Tibial artery (tissue), 4 donors: ENCODE measurements around the gene EXOC6.
A peak's percentile ranks its signal among the peaks of the same experiment; 100 is the strongest.

Experiments used
- DNase-seq, 2 donors: peaks; one replicate each; pipeline ENCODE4 v3.0.0-alpha.2; 2019
- H3K27ac ChIP-seq, 2 donors: fragments of 200-600 bp; sonication (generic) in 1 of 2; 1 replicate in 1 of 2; 2 replicates in 1 of 2; pipeline ENCODE4 v1.5.1; 2018 to 2019; ENCODE audit warnings: mild to moderate bottlenecking in 1 of 2
- H3K27me3 ChIP-seq, 2 donors: fragments of 200-600 bp; sonication (generic) in 1 of 2; one replicate each; pipeline versions ENCODE4 v1.5.1 to v1.6.0; 2016 to 2019
- H3K36me3 ChIP-seq, 3 donors: fragments of 200-600 bp; sonication (generic) in 2 of 3; one replicate each; pipeline ENCODE4 v1.5.1; 2016 to 2019; ENCODE audit warnings: mild to moderate bottlenecking in 2 of 3
- H3K4me1 ChIP-seq, 4 donors: fragments of 200-600 bp; sonication (generic) in 2 of 4; 1 replicate in 3 of 4; 2 replicates in 1 of 4; pipeline ENCODE4 v1.5.1; 2016 to 2019
- H3K4me3 ChIP-seq, 2 donors: fragments of 200-600 bp; sonication (generic) in 1 of 2; 1 replicate in 1 of 2; 2 replicates in 1 of 2; pipeline ENCODE4 v1.5.1; 2018 to 2019; ENCODE audit warnings: mild to moderate bottlenecking in 2 of 2
- H3K9me3 ChIP-seq, 3 donors: fragments of 200-600 bp; sonication (generic) in 1 of 3; one replicate each; pipeline ENCODE4 v1.5.1; 2016 to 2019
- CTCF ChIP-seq, 2 experiments: fragments of 200-600 bp in 1 of 2; fragments of 450-650 bp in 1 of 2; IDR thresholded peaks; one replicate each; pipeline ENCODE4 v1.5.1; 2017 to 2019; ENCODE audit warnings: antibody characterized with exemption in 2 of 2, mild to moderate bottlenecking in 1 of 2, moderate library complexity in 1 of 2
- intact Hi-C: fragments of 100-400 bp; cut with DNase I; formaldehyde crosslinking; loops from one replicate; pipeline ENCODE4 v1.15.0; 2023; ENCODE audit warnings: low total_unique reads

Gene EXOC6

GRCh38 chr10:93034426-93034825, 186.1 kb downstream of the EXOC6 start:
- Histone ChIP-seq H3K27me3 (no peaks in the 10 kb centered on the region), H3K27ac (no peak overlapping the region), H3K36me3 (no peaks in the 10 kb centered on the region), H3K9me3 (no peaks in the 10 kb centered on the region), H3K4me3 (no peak overlapping the region), H3K4me1 (peaks cover 0 to 53% (median 20%) of the 10 kb centered on the region in 4 donors)
- intact Hi-C loops, result no loop called here
- no peak for TF ChIP-seq CTCF (IDR thresholded peaks at IDR 0.05)
- DNase-seq, result no peak

DNA sequence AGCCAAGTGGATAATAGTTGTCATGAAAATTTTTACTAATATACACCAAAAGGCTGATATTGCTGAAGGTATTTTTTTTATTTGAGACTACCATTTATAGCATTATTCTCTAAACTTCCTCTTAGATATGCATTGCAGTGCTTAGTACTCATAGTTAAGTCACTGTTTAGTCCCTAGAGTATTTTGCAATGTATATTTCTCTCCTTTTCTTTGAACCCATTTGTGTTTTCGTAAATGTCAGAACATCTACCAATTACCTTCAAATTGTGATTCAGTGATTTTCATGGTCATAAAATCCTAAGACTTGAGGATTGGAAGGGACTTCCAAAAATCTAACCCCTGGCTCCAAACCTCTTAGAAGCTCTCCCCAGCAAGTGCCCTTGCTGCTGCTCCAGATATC, 190.8 kb downstream of the EXOC6 start:
- TF ChIP-seq CTCF (IDR thresholded peaks at IDR 0.05), result no peak

DNA sequence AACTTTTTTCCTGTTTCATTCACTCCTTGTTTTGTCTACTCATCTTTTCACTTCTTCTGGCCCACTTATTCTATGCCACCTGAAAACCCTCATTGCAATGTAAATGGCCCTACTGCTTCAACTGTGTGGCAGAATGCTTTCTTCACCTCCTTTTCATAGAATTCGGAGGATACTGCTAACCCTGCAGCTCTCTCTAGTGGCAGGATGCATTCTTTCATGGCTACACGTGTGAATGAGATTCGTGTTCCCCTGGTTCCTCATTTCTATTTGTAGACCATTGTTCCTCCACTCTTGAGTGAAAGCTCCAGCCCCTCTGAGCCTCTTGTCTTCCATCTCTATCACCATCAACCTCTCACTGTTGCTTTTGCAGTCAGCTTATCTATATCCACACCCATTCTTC, 191.4 kb downstream of the EXOC6 start:
- no peaks in the 10 kb centered on the region for H3K27me3 ChIP-seq
- H3K4me1 ChIP-seq, result peaks cover 0 to 2% (median 0%) of the 10 kb centered on the region in 4 donors
- H3K9me3 ChIP-seq, result no peaks in the 10 kb centered on the region
- no peak for DNase-seq
- no peak overlapping the region for H3K27ac ChIP-seq
- intact Hi-C loops, result no loop called here
- no peak overlapping the region for H3K4me3 ChIP-seq
- TF ChIP-seq CTCF (IDR thresholded peaks at IDR 0.05), result peak; percentile 43 to 51
- peaks cover 0 to 4% (median 0%) of the 10 kb centered on the region in 3 donors for H3K36me3 ChIP-seq

More for the DNA sequence above, 190.8 kb downstream of the EXOC6 start:
- Histone ChIP-seq H3K27ac (no peak overlapping the region), H3K36me3 (peaks cover 0 to 4% (median 0%) of the 10 kb centered on the region in 3 donors), H3K4me1 (peaks cover 0 to 8% (median 0%) of the 10 kb centered on the region in 4 donors), H3K4me3 (no peak overlapping the region), H3K9me3 (no peaks in the 10 kb centered on the region), H3K27me3 (no peaks in the 10 kb centered on the region)
- no peak for DNase-seq
- intact Hi-C loops, result no loop called here

GRCh38 chr10:93054486-93054885, 206.2 kb downstream of the EXOC6 start:
- no peak overlapping the region for H3K4me3 ChIP-seq
- H3K9me3 ChIP-seq, result no peaks in the 10 kb centered on the region
- H3K36me3 ChIP-seq, result peaks cover 5 to 11% (median 5%) of the 10 kb centered on the region in 3 donors
- no peak for TF ChIP-seq CTCF (IDR thresholded peaks at IDR 0.05)
- no peaks in the 10 kb centered on the region for H3K27me3 ChIP-seq
- H3K4me1 ChIP-seq, result no peaks in the 10 kb centered on the region
- H3K27ac ChIP-seq, result no peak overlapping the region
- intact Hi-C loops, result no loop called here
- no peak for DNase-seq

GRCh38 chr10:93058139-93058538, 209.8 kb downstream of the EXOC6 start:
- H3K27ac ChIP-seq, result no peak overlapping the region
- H3K27me3 ChIP-seq, result peaks cover 0 to 36% of the 10 kb centered on the region in 2 donors
- DNase-seq, result no peak
- H3K4me3 ChIP-seq, result no peak overlapping the region
- intact Hi-C loops, result no loop called here
- H3K9me3 ChIP-seq, result no peaks in the 10 kb centered on the region
- peaks cover 5 to 11% (median 5%) of the 10 kb centered on the region in 3 donors for H3K36me3 ChIP-seq
- TF ChIP-seq CTCF (IDR thresholded peaks at IDR 0.05), result no peak
- peaks cover 0 to 31% (median 24%) of the 10 kb centered on the region in 4 donors for H3K4me1 ChIP-seq
